OCI-LY3 (cell line): ENCODE measurements around the gene CDC20B.

ENCODE experiments used
- H2AFZ ChIP-seq: fragments of 200-600, 300-600 bp; shearing (Covaris generic); 2 replicates; pipeline ENCODE4 v1.6.0; 2014; ENCODE audit warnings: antibody characterized with exemption, low read depth, low read length
- H3K27ac ChIP-seq: fragments of 200-600, 300-600 bp; sonication (generic); 2 replicates; pipeline ENCODE4 v1.5.1; 2014; ENCODE audit warnings: mild to moderate bottlenecking, low read length, moderate library complexity, mixed read lengths
- H3K27me3 ChIP-seq: fragments of 200-600, 300-600 bp; sonication (generic); 2 replicates; pipeline ENCODE4 v1.6.1; 2014; ENCODE audit warnings: low read depth, low read length, mixed read lengths
- H3K36me3 ChIP-seq: fragments of 200-600, 300-600 bp; sonication (generic); replicated peaks from 2 replicates; pipeline ENCODE3; 2014; ENCODE audit warnings: low read depth, low read length, mixed read lengths
- H3K4me1 ChIP-seq: fragments of 300-600, 200-600 bp; sonication (generic); 2 replicates; pipeline ENCODE4 v1.6.1; 2014; ENCODE audit warnings: low read length, mixed read lengths
- H3K4me2 ChIP-seq: fragments of 200-600, 300-600 bp; sonication (generic); 2 replicates; pipeline ENCODE4 v1.6.1; 2014; ENCODE audit warnings: low read length, mixed read lengths
- H3K4me3 ChIP-seq: fragments of 300-600, 200-600 bp; sonication (generic); 2 replicates; pipeline ENCODE4 v1.5.1; 2014; ENCODE audit warnings: antibody characterized with exemption, mild to moderate bottlenecking, low read length, moderate library complexity
- H3K79me2 ChIP-seq: fragments of 300-600, 200-600 bp; shearing (Covaris generic); 2 replicates; pipeline ENCODE4 v1.6.1; 2014; ENCODE audit warnings: mild to moderate bottlenecking, low read length, mixed read lengths
- H3K9ac ChIP-seq: fragments of 300-600, 200-600 bp; shearing (Covaris generic); 2 replicates; pipeline ENCODE4 v1.6.0; 2014; ENCODE audit warnings: mild to moderate bottlenecking, low read length, moderate library complexity
- H3K9me3 ChIP-seq: fragments of 200-600, 300-600 bp; shearing (Covaris generic); 2 replicates; pipeline ENCODE4 v1.6.1; 2014; ENCODE audit warnings: low read length, mixed read lengths; ENCODE audit not compliant: insufficient read depth
- H4K20me1 ChIP-seq: fragments of 200-600, 300-600 bp; sonication (generic); 2 replicates; pipeline ENCODE4 v1.6.1; 2016; ENCODE audit warnings: low read length, mixed read lengths; ENCODE audit not compliant: insufficient read depth
- CTCF ChIP-seq: fragments of 200-600, 300-600 bp; sonication (generic); IDR thresholded peaks from 2 replicates; pipeline ENCODE4 v1.5.1; 2014; ENCODE audit warnings: antibody characterized with exemption, low read length, low read depth
- EZH2phosphoT487 ChIP-seq: fragments of 200-600 bp; shearing (Covaris generic); IDR thresholded peaks from 2 replicates; pipeline ENCODE4 v1.6.1; 2018; ENCODE audit warnings: antibody characterized with exemption, mixed run types, low read depth

The CDC20B gene

GRCh38 chr5:55191165-55191564, 18.2 kb upstream of the CDC20B start:
- TF ChIP-seq CTCF, result no peak
- Histone ChIP-seq H3K9me3 (no peaks in the 10 kb centered on the region), H3K9ac (no peak overlapping the region), H2AFZ (no peak overlapping the region), H3K27me3 (peaks cover 22% of the 10 kb centered on the region), H3K4me3 (no peak overlapping the region), H3K79me2 (no peaks in the 10 kb centered on the region), H3K36me3 (no peaks in the 10 kb centered on the region), H3K4me1 (no peaks in the 10 kb centered on the region), H3K27ac (no peak overlapping the region), H3K4me2 (no peak overlapping the region), H4K20me1 (no peaks in the 10 kb centered on the region)

- no peak for TF ChIP-seq CTCF
- TF ChIP-seq EZH2phosphoT487, result no peak
- Histone ChIP-seq H3K9me3 (no peaks in the 10 kb centered on the region), H3K9ac (no peak overlapping the region), H2AFZ (no peak overlapping the region), H4K20me1 (no peaks in the 10 kb centered on the region), H3K4me1 (no peaks in the 10 kb centered on the region), H3K79me2 (no peaks in the 10 kb centered on the region), H3K27me3 (peaks cover 22% of the 10 kb centered on the region), H3K27ac (no peak overlapping the region), H3K4me2 (no peak overlapping the region), H3K36me3 (no peaks in the 10 kb centered on the region), H3K4me3 (no peak overlapping the region)
Observed at GRCh38 chr5:55188656-55189540, 15.9 kb upstream of the CDC20B start.

GRCh38 chr5:55187370-55187769, 14.4 kb upstream of the CDC20B start:
- no peak overlapping the region for H2AFZ ChIP-seq
- H3K4me1 ChIP-seq, result no peaks in the 10 kb centered on the region
- no peak overlapping the region; the same call in 1 of the 2 replicates for H3K4me2 ChIP-seq
- no peak overlapping the region for H3K9ac ChIP-seq
- H4K20me1 ChIP-seq, result no peaks in the 10 kb centered on the region
- no peak overlapping the region for H3K4me3 ChIP-seq
- H3K27ac ChIP-seq, result no peak overlapping the region
- no peaks in the 10 kb centered on the region for H3K36me3 ChIP-seq
- H3K27me3 ChIP-seq, result peaks cover 11% of the 10 kb centered on the region
- no peaks in the 10 kb centered on the region for H3K79me2 ChIP-seq
- TF ChIP-seq EZH2phosphoT487 (no peak), CTCF (peak; percentile 43)
- H3K9me3 ChIP-seq, result no peaks in the 10 kb centered on the region

- no peak overlapping the region for H3K27ac ChIP-seq
- H3K4me1 ChIP-seq, result peaks cover 17% of the 10 kb centered on the region
- no peak overlapping the region for H2AFZ ChIP-seq
- no peaks in the 10 kb centered on the region for H3K9me3 ChIP-seq
- H3K27me3 ChIP-seq, result 0 out of 2 replicates have a peak, but pooled peaks cover 7% of the 10 kb centered on the region
- no peak overlapping the region for H3K9ac ChIP-seq
- TF ChIP-seq CTCF (no peak), EZH2phosphoT487 (no peak)
- H3K4me3 ChIP-seq, result no peak overlapping the region
- H3K79me2 ChIP-seq, result no peaks in the 10 kb centered on the region
- no peaks in the 10 kb centered on the region for H4K20me1 ChIP-seq
- H3K4me2 ChIP-seq, result no peak overlapping the region
- H3K36me3 ChIP-seq, result no peaks in the 10 kb centered on the region
Observed at GRCh38 chr5:55180016-55180415, 7.0 kb upstream of the CDC20B start.
